ENCODE measurements around the gene CLASRP.

GRCh38 chr19:45101806-45102205, 63.0 kb downstream of the CLASRP start:
- TF ChIP-seq CTCF (IDR thresholded peaks at IDR 0.05) (no peak), POLR2AphosphoS5 (IDR thresholded peaks at IDR 0.05) (no peak), POLR2A (IDR thresholded peaks at IDR 0.05) (no peak)

Data from breast epithelium (tissue), 3 donors.